ENCODE data around the gene BLTP3A.
A peak's percentile ranks its signal among the peaks of the same experiment; 100 is the strongest.
"Not testable (repeated sequence)": the region's sequence is repeated elsewhere in the genome, so short reads cannot be mapped to it uniquely, and the experiment has no call there.

The BLTP3A gene, protein sequence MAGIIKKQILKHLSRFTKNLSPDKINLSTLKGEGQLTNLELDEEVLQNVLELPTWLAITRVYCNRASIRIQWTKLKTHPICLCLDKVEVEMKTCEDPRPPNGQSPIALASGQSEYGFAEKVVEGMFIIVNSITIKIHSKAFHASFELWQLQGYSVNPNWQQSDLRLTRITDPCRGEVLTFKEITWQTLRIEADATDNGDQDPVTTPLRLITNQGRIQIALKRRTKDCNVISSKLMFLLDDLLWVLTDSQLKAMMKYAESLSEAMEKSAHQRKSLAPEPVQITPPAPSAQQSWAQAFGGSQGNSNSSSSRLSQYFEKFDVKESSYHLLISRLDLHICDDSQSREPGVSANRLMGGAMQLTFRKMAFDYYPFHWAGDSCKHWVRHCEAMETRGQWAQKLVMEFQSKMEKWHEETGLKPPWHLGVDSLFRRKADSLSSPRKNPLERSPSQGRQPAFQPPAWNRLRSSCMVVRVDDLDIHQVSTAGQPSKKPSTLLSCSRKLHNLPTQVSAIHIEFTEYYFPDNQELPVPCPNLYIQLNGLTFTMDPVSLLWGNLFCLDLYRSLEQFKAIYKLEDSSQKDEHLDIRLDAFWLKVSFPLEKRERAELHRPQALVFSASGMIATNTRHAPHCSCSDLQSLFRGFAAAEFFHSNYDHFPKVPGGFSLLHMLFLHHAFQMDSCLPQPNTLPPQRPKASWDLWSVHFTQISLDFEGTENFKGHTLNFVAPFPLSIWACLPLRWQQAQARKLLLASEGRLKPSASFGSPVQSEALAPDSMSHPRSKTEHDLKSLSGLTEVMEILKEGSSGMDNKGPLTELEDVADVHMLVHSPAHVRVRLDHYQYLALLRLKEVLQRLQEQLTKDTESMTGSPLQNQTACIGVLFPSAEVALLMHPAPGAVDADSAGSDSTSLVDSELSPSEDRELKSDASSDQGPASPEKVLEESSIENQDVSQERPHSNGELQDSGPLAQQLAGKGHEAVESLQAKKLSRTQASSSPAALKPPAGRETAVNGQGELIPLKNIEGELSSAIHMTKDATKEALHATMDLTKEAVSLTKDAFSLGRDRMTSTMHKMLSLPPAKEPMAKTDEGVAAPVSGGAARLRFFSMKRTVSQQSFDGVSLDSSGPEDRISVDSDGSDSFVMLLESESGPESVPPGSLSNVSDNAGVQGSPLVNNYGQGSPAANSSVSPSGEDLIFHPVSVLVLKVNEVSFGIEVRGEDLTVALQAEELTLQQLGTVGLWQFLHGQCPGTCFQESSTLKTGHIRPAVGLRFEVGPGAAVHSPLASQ (N-terminal part only)

GRCh38 chr6:34791701-34792604 is at the start of gene BLTP3A:
TSS of gene BLTP3A (plus strand) at chr6:34792083. CDS start at chr6:34792251, 168 bp downstream.
- H3K9me3 ChIP-seq (ENCODE audit: control insufficient read depth, insufficient read depth, low read length), result no peaks in the 10 kb centered on the region
- H3K27ac ChIP-seq (ENCODE audit: low read length), result no peak within 1 kb of the TSS
- no CpG with 5 or more reads among the region's 99 CpGs for WGBS (ENCODE audit: insufficient coverage, insufficient read length)
- H3K36me3 ChIP-seq (ENCODE audit: control insufficient read depth, insufficient read depth, low read length), result no peaks in the 10 kb centered on the region
- peak within 1 kb of the TSS; percentile 86 for H3K4me3 ChIP-seq (ENCODE audit: low read length)
- no peaks in the 10 kb centered on the region; the same call in 1 of the 2 replicates for H3K4me1 ChIP-seq (ENCODE audit: control insufficient read depth, insufficient read depth, low read length)
- DNase-seq (ENCODE audit: low read depth, low spot score), result no peak
- H3K27me3 ChIP-seq (ENCODE audit: control insufficient read depth, insufficient read depth, low read length), result no peaks in the 10 kb centered on the region

GRCh38 chr6:34742094-34742493 is 49.8 kb upstream of the BLTP3A start:
- H3K9me3 ChIP-seq (ENCODE audit: control insufficient read depth, insufficient read depth, low read length), result no peaks in the 10 kb centered on the region
- H3K27ac ChIP-seq (ENCODE audit: low read length), result no peak overlapping the region
- no peaks in the 10 kb centered on the region for H3K4me1 ChIP-seq (ENCODE audit: control insufficient read depth, insufficient read depth, low read length)
- no peaks in the 10 kb centered on the region for H3K36me3 ChIP-seq (ENCODE audit: control insufficient read depth, insufficient read depth, low read length)
- no peak overlapping the region for H3K4me3 ChIP-seq (ENCODE audit: low read length)
- no CpG with 5 or more reads among the region's 4 CpGs for WGBS (ENCODE audit: insufficient coverage, insufficient read length)
- no peaks in the 10 kb centered on the region for H3K27me3 ChIP-seq (ENCODE audit: control insufficient read depth, insufficient read depth, low read length)
- DNase-seq (ENCODE audit: low read depth, low spot score), result no peak

GRCh38 chr6:34743625-34744293 is 48.1 kb upstream of the BLTP3A start:
- Histone ChIP-seq H3K4me1 (ENCODE audit: control insufficient read depth, insufficient read depth, low read length) (no peaks in the 10 kb centered on the region), H3K4me3 (ENCODE audit: low read length) (no peak overlapping the region)
- DNase-seq (ENCODE audit: low read depth, low spot score), result no peak

DNA sequence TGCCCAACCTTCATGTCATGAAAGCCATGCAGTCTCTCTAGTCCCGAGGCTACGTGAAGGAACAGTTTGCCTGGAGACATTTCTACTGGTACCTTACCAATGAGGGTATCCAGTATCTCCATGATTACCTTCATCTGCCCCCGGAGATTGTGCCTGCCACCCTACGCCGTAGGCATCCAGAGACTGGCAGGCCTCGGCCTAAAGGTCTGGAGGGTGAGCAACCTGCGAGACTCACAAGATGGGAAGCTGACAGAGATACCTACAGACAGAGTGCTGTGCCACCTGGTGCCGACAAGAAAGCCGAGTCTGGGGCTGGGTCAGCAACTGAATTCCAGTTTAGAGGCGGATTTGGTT is 47.6 kb upstream of the BLTP3A start:
- not testable (repeated sequence) for H3K27me3 ChIP-seq (ENCODE audit: control insufficient read depth, insufficient read depth, low read length); DNase-seq (ENCODE audit: low read depth, low spot score); H3K4me3 ChIP-seq (ENCODE audit: low read length); H3K27ac ChIP-seq (ENCODE audit: low read length); H3K9me3 ChIP-seq (ENCODE audit: control insufficient read depth, insufficient read depth, low read length); H3K4me1 ChIP-seq (ENCODE audit: control insufficient read depth, insufficient read depth, low read length); H3K36me3 ChIP-seq (ENCODE audit: control insufficient read depth, insufficient read depth, low read length)
- no CpG with 5 or more reads among the region's 10 CpGs for WGBS (ENCODE audit: insufficient coverage, insufficient read length)

More at GRCh38 chr6:34743625-34744293, 48.1 kb upstream of the BLTP3A start:
- no peaks in the 10 kb centered on the region for H3K36me3 ChIP-seq (ENCODE audit: control insufficient read depth, insufficient read depth, low read length)
- no CpG with 5 or more reads among the region's 7 CpGs for WGBS (ENCODE audit: insufficient coverage, insufficient read length)
- no peak overlapping the region for H3K27ac ChIP-seq (ENCODE audit: low read length)
- H3K27me3 ChIP-seq (ENCODE audit: control insufficient read depth, insufficient read depth, low read length), result no peaks in the 10 kb centered on the region
- no peaks in the 10 kb centered on the region for H3K9me3 ChIP-seq (ENCODE audit: control insufficient read depth, insufficient read depth, low read length)

- no peaks in the 10 kb centered on the region for H3K27me3 ChIP-seq (ENCODE audit: control insufficient read depth, insufficient read depth, low read length)
- H3K27ac ChIP-seq (ENCODE audit: low read length), result no peak overlapping the region
- no CpG with 5 or more reads among the region's 10 CpGs for WGBS (ENCODE audit: insufficient coverage, insufficient read length)
- H3K4me1 ChIP-seq (ENCODE audit: control insufficient read depth, insufficient read depth, low read length), result no peaks in the 10 kb centered on the region
- no peak overlapping the region for H3K4me3 ChIP-seq (ENCODE audit: low read length)
- H3K9me3 ChIP-seq (ENCODE audit: control insufficient read depth, insufficient read depth, low read length), result no peaks in the 10 kb centered on the region
- no peak for DNase-seq (ENCODE audit: low read depth, low spot score)
- no peaks in the 10 kb centered on the region for H3K36me3 ChIP-seq (ENCODE audit: control insufficient read depth, insufficient read depth, low read length)
Measured at GRCh38 chr6:34745277-34746103, 46.4 kb upstream of the BLTP3A start.

DNA sequence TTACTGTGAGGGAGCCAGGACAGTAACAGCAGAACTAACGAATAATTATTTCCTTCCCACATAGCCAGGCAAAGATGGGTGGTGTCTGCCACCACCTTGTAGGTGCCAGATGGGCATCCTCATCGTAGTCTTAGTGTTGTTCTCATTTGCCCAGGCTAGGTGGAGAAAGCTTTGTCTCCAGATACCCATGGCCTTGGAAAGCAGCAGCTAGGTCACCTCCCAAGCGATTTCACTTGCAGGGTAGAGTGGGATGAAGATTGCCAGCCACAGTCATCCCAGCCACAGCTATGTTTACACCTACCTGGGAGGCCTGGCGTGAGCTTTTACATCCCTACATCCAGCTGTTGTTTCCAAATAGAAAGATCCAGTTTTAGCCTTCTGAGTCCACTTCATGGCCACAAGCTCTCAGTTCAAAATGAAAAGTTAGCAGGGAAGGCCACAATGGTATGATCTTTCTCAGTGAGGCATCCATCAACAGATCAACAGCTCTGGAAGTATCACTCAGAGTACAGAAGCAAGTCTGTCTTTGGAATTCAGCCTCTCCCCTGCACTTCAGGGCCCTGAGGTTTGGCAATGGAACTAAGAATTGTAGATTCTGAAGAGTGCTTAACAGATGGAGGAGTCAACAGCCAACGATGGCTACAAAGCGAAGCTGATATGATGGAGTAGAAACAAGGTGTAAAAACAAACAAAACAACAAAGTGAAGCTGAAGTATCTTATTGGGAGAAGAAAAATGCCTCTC is 45.6 kb upstream of the BLTP3A start:
- no CpG with 5 or more reads among the region's 6 CpGs for WGBS (ENCODE audit: insufficient coverage, insufficient read length)
- DNase-seq (ENCODE audit: low read depth, low spot score), result no peak
- Histone ChIP-seq H3K9me3 (ENCODE audit: control insufficient read depth, insufficient read depth, low read length) (no peaks in the 10 kb centered on the region), H3K36me3 (ENCODE audit: control insufficient read depth, insufficient read depth, low read length) (no peaks in the 10 kb centered on the region), H3K27ac (ENCODE audit: low read length) (no peak overlapping the region), H3K4me3 (ENCODE audit: low read length) (no peak overlapping the region), H3K27me3 (ENCODE audit: control insufficient read depth, insufficient read depth, low read length) (no peaks in the 10 kb centered on the region), H3K4me1 (ENCODE audit: control insufficient read depth, insufficient read depth, low read length) (no peaks in the 10 kb centered on the region)

- no CpG with 5 or more reads among the region's 2 CpGs for WGBS (ENCODE audit: insufficient coverage, insufficient read length)
- Histone ChIP-seq H3K4me3 (ENCODE audit: low read length) (no peak overlapping the region), H3K27me3 (ENCODE audit: control insufficient read depth, insufficient read depth, low read length) (no peaks in the 10 kb centered on the region), H3K36me3 (ENCODE audit: control insufficient read depth, insufficient read depth, low read length) (no peaks in the 10 kb centered on the region), H3K4me1 (ENCODE audit: control insufficient read depth, insufficient read depth, low read length) (no peaks in the 10 kb centered on the region), H3K27ac (ENCODE audit: low read length) (no peak overlapping the region), H3K9me3 (ENCODE audit: control insufficient read depth, insufficient read depth, low read length) (no peaks in the 10 kb centered on the region)
- DNase-seq (ENCODE audit: low read depth, low spot score), result no peak
Measured at GRCh38 chr6:34748757-34749156, 43.1 kb upstream of the BLTP3A start.

DNA sequence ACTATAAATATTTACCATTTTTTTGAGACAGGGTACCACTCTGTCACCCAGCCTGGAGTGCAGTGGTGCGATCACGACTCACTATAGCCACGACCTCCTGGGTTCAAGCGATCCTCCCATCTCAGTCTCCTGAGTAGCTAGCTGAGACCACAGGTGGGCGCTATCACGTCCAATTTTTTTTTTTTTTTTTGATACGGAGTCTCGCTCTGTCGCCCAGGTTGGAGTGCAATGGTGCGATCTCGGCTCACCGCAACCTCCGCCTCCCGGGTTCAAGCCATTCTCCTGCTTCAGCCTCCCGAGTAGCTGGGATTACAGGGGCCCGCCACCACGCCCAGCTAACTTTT is 35.4 kb upstream of the BLTP3A start:
- H3K27me3 ChIP-seq (ENCODE audit: control insufficient read depth, insufficient read depth, low read length); H3K4me3 ChIP-seq (ENCODE audit: low read length); DNase-seq (ENCODE audit: low read depth, low spot score); H3K36me3 ChIP-seq (ENCODE audit: control insufficient read depth, insufficient read depth, low read length); H3K9me3 ChIP-seq (ENCODE audit: control insufficient read depth, insufficient read depth, low read length); H3K4me1 ChIP-seq (ENCODE audit: control insufficient read depth, insufficient read depth, low read length); H3K27ac ChIP-seq (ENCODE audit: low read length): not testable (repeated sequence)
- no CpG with 5 or more reads among the region's 17 CpGs for WGBS (ENCODE audit: insufficient coverage, insufficient read length)
